ENCODE results near the gene NRP2.

GRCh38 chr2:205786976-205787375, 104.7 kb downstream of the NRP2 start:
- TF ChIP-seq CTCF (IDR thresholded peaks at IDR 0.05) (no peak), POLR2A (IDR thresholded peaks at IDR 0.05) (no peak)

All from Peyer's patch (tissue), 4 donors.